ENCODE data around the gene DOK5. TPM values are rescaled to one million over a fixed set of nuclear protein-coding genes. Genes with fewer than 3 reads are reported as not detected.

Gene DOK5
- total and polyA plus RNA-seq, 4 donors, result 0.37 to 3.1 (median 0.46) TPM

DNA sequence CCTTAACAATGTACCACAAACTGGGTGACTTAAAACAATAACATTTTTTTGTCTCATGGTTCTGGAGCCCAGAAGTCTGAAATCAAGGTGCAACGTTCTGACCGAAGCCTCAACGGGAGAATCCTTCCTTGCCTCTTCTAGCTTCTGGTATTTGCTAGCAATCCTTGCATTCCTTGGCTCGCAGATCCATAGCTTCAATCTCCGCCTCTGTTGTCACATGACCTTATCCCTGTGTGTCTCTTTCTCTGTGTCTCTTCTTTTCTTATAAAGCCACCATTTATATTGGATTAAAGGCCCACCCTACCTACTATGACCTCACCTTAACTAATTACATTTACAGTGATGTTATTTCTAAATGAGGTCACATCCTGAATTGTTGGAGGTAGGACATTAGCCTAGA, 37.2 kb upstream of the DOK5 start:
- Histone ChIP-seq H3K9ac (ENCODE audit: insufficient read depth in 1 of 2, low read length in 2 of 2) (no peak overlapping the region), H3K9me3 (ENCODE audit: control insufficient read depth in 4 of 4, insufficient read depth in 3 of 4, low read length in 3 of 4) (peaks cover 0 to 4% (median 0%) of the 10 kb centered on the region in 4 donors), H3K27ac (ENCODE audit: low read depth in 1 of 2, low read length in 1 of 2) (no peak overlapping the region), H3K4me3 (no peak overlapping the region), H3K4me1 (ENCODE audit: control insufficient read depth in 5 of 5, insufficient read depth in 5 of 5, low read length in 5 of 5) (no peaks in the 10 kb centered on the region), H3K36me3 (ENCODE audit: control insufficient read depth in 4 of 4, insufficient read depth in 4 of 4, low read length in 4 of 4) (no peaks in the 10 kb centered on the region), H3K27me3 (ENCODE audit: control insufficient read depth in 3 of 3, insufficient read depth in 3 of 3, low read length in 2 of 3) (no peaks in the 10 kb centered on the region)
- no peak for ATAC-seq (ENCODE audit: insufficient read depth, low FRiP score)
- DNase-seq, result no peak
- WGBS, 2 donors, result 85 to 89% methylated on average over 5 of the region's 5 CpGs
- TF ChIP-seq, protein P1, sequence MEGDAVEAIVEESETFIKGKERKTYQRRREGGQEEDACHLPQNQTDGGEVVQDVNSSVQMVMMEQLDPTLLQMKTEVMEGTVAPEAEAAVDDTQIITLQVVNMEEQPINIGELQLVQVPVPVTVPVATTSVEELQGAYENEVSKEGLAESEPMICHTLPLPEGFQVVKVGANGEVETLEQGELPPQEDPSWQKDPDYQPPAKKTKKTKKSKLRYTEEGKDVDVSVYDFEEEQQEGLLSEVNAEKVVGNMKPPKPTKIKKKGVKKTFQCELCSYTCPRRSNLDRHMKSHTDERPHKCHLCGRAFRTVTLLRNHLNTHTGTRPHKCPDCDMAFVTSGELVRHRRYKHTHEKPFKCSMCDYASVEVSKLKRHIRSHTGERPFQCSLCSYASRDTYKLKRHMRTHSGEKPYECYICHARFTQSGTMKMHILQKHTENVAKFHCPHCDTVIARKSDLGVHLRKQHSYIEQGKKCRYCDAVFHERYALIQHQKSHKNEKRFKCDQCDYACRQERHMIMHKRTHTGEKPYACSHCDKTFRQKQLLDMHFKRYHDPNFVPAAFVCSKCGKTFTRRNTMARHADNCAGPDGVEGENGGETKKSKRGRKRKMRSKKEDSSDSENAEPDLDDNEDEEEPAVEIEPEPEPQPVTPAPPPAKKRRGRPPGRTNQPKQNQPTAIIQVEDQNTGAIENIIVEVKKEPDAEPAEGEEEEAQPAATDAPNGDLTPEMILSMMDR (IDR thresholded peaks at IDR 0.05; ENCODE audit: control extremely low read depth, extremely low read depth), result no peak

DNA sequence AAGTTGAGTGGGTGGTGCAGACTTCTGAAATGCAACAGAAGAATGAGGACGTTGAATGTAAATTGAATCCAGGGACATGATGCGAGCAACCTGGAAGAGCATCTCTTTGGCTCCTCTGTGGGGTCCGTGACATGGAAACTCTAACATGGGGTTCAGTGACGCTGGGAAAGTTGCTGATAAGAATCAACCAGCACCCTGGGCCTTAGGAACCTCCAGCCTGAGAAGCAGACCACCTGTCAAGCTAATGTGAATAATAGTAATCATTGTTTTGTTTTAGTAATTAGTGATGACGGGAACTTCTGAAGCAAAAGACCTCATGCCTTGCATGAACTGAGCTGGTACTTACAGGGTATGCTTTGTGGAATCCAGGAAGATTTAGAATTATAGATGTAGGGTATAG, 25.2 kb upstream of the DOK5 start:
- no peak for DNase-seq
- H3K9ac ChIP-seq (ENCODE audit: insufficient read depth in 1 of 2, low read length in 2 of 2), result no peak overlapping the region
- no peak overlapping the region for H3K4me3 ChIP-seq
- 75 to 77% methylated on average over 5 of the region's 5 CpGs for WGBS, 2 donors
- H3K27me3 ChIP-seq (ENCODE audit: control insufficient read depth in 3 of 3, insufficient read depth in 3 of 3, low read length in 2 of 3), result no peaks in the 10 kb centered on the region
- peaks cover 0 to 3% (median 0%) of the 10 kb centered on the region in 4 donors for H3K9me3 ChIP-seq (ENCODE audit: control insufficient read depth in 4 of 4, insufficient read depth in 3 of 4, low read length in 3 of 4)
- TF ChIP-seq, protein P1 (IDR thresholded peaks at IDR 0.05; ENCODE audit: control extremely low read depth, extremely low read depth), result no peak
- no peak overlapping the region for H3K27ac ChIP-seq (ENCODE audit: low read depth in 1 of 2, low read length in 1 of 2)
- H3K36me3 ChIP-seq (ENCODE audit: control insufficient read depth in 4 of 4, insufficient read depth in 4 of 4, low read length in 4 of 4), result no peaks in the 10 kb centered on the region
- no peaks in the 10 kb centered on the region for H3K4me1 ChIP-seq (ENCODE audit: control insufficient read depth in 5 of 5, insufficient read depth in 5 of 5, low read length in 5 of 5)
- ATAC-seq (ENCODE audit: insufficient read depth, low FRiP score), result no peak

DNA sequence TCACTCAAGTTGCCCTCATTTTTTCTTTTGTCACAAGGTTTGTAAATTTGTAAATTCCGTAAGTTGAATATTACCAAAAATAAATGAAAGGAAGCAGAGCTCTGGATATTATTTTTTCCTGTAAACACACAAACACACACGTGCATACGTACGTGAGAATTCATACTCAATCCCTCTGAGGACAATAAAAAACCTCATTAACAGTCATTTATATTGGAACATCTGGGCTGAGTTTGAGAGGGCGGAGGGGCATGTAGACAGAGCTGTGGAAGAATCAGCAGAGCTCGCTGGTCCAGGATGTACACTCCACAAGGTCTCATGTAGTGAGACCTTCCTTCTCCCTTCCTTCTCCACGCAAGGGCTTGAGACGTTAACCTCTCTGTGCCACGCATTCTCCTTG, 24.2 kb upstream of the DOK5 start:
- Histone ChIP-seq H3K27ac (ENCODE audit: low read depth in 1 of 2, low read length in 1 of 2) (no peak overlapping the region), H3K9ac (ENCODE audit: insufficient read depth in 1 of 2, low read length in 2 of 2) (no peak overlapping the region), H3K4me1 (ENCODE audit: control insufficient read depth in 5 of 5, insufficient read depth in 5 of 5, low read length in 5 of 5) (no peaks in the 10 kb centered on the region), H3K36me3 (ENCODE audit: control insufficient read depth in 4 of 4, insufficient read depth in 4 of 4, low read length in 4 of 4) (no peaks in the 10 kb centered on the region), H3K4me3 (no peak overlapping the region), H3K9me3 (ENCODE audit: control insufficient read depth in 4 of 4, insufficient read depth in 3 of 4, low read length in 3 of 4) (peaks cover 0 to 3% (median 0%) of the 10 kb centered on the region in 4 donors), H3K27me3 (ENCODE audit: control insufficient read depth in 3 of 3, insufficient read depth in 3 of 3, low read length in 2 of 3) (no peaks in the 10 kb centered on the region)
- WGBS, 2 donors, result 89 to 94% methylated on average over 9 of the region's 9 CpGs
- ATAC-seq (ENCODE audit: insufficient read depth, low FRiP score) (no peak), DNase-seq (no peak)
- TF ChIP-seq, protein P1 (IDR thresholded peaks at IDR 0.05; ENCODE audit: control extremely low read depth, extremely low read depth), result no peak

DNA sequence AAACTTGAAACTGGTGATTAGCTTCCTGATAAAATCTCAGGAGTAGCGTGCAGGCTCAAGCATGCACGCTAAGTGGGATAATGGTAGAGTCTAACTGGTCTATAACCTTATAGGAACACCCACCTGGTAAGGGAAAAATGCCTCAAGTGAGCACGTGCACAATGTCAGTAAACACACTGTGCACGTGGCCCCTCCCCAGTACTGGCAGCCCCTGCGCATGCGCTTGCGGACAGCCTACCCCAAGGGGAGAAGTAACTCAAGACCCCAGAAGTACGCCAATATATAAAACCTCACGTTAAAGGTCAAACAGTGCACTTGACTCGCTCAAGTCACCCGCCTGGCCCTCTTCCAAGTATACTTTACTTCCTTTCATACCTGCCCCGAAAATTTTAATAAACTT, 23.1 kb upstream of the DOK5 start:
- Histone ChIP-seq H3K27me3 (ENCODE audit: control insufficient read depth in 3 of 3, insufficient read depth in 3 of 3, low read length in 2 of 3) (no peaks in the 10 kb centered on the region), H3K4me3 (no peak overlapping the region), H3K27ac (ENCODE audit: low read depth in 1 of 2, low read length in 1 of 2) (no peak overlapping the region), H3K9me3 (ENCODE audit: control insufficient read depth in 4 of 4, insufficient read depth in 3 of 4, low read length in 3 of 4) (peaks cover 0 to 3% (median 0%) of the 10 kb centered on the region in 4 donors), H3K4me1 (ENCODE audit: control insufficient read depth in 5 of 5, insufficient read depth in 5 of 5, low read length in 5 of 5) (no peaks in the 10 kb centered on the region), H3K9ac (ENCODE audit: insufficient read depth in 1 of 2, low read length in 2 of 2) (no peak overlapping the region), H3K36me3 (ENCODE audit: control insufficient read depth in 4 of 4, insufficient read depth in 4 of 4, low read length in 4 of 4) (no peaks in the 10 kb centered on the region)
- WGBS, 2 donors, result 91 to 92% methylated on average over 12 of the region's 12 CpGs
- TF ChIP-seq, protein P1 (IDR thresholded peaks at IDR 0.05; ENCODE audit: control extremely low read depth, extremely low read depth), result no peak
- no peak for DNase-seq
- no peak for ATAC-seq (ENCODE audit: insufficient read depth, low FRiP score)
